GM12878 (cell line): Measurements from ENCODE around the gene CCDC181. TPM values are rescaled to one million over a fixed set of nuclear protein-coding genes. Genes with fewer than 3 reads are reported as not detected.

Source experiments
- ATAC-seq: fragments of 200-7000 bp; cut with Tn5 transposase; 3 replicates; pipeline ENCODE4 v1.9.1; 2020; ENCODE audit warnings: mild to moderate bottlenecking, moderate library complexity
- BruUV-seq: library from RNA; stranded (reverse); fragments of 400-500 nt; replicated peaks from 2 replicates; lab custom pipeline; 2021; lab: Mats Ljungman, UMichigan
- CTCF ChIA-PET: fragments of 300-600 bp; sonication (Branson Sonifier 250); formaldehyde crosslinking; extraction: SDS; loops from one replicate; lab custom pipeline; 2021; ENCODE audit warnings: inconsistent platforms; lab: Yijun Ruan, JAX
- POLR2A ChIA-PET: fragments of 350-600 bp; formaldehyde crosslinking; extraction: SDS; loops from one replicate; lab custom pipeline; 2021; ENCODE audit warnings: inconsistent platforms; lab: Charles Lee
- RAD21 ChIA-PET: fragments of 300-600 bp; sonication (Branson Sonifier 250); formaldehyde crosslinking; loops from one replicate; lab custom pipeline; 2023; ENCODE audit warnings: antibody characterized with exemption; ENCODE audit not compliant: unreplicated experiment; lab: Charles Lee
- SMC1A ChIA-PET: fragments of 300-600 bp; sonication (Branson Sonifier 250); formaldehyde crosslinking; loops from one replicate; lab custom pipeline; 2023; ENCODE audit not compliant: unreplicated experiment, uncharacterized antibody; lab: Charles Lee
- DNase-seq: peaks from one replicate; pipeline ENCODE4 v3.0.0-alpha.2; 2011; ENCODE audit warnings: low read depth, low spot score
- FAIRE-seq: peaks from 3 replicates; lab custom pipeline; 2011; peaks lifted over from hg19 to GRCh38; lab: Jason Lieb, UNC
- H2AFZ ChIP-seq: 2 replicates; pipeline ENCODE4 v1.6.0; 2011; ENCODE audit warnings: low read depth, low read length, control low read depth; ENCODE audit not compliant: control insufficient read depth
- H3K27ac ChIP-seq: 2 replicates; pipeline ENCODE4 v1.5.1; 2011; ENCODE audit warnings: control low read depth; ENCODE audit not compliant: control insufficient read depth, insufficient read depth
- H3K27me3 ChIP-seq, 2 experiments: replicated peaks in 1 of 2; 2 replicates each; pipeline versions ENCODE4 v1.6.0 to v1.6.1; 2011; ENCODE audit warnings: low read length in 1 of 2; ENCODE audit not compliant: control insufficient read depth in 2 of 2, insufficient read depth in 2 of 2
- H3K36me3 ChIP-seq, 2 experiments: 2 replicates each; pipeline ENCODE4 v1.5.1; 2011; ENCODE audit warnings: low read length in 1 of 2; ENCODE audit not compliant: control insufficient read depth in 2 of 2, insufficient read depth in 2 of 2
- H3K4me1 ChIP-seq: 2 replicates; pipeline ENCODE4 v1.6.1; 2011; ENCODE audit warnings: mild to moderate bottlenecking, low read length, moderate library complexity, mixed read lengths; ENCODE audit not compliant: control insufficient read depth, insufficient read depth
- H3K4me2 ChIP-seq: 2 replicates; pipeline ENCODE4 v1.6.0; 2011; ENCODE audit warnings: control low read depth; ENCODE audit not compliant: control insufficient read depth, insufficient read depth
- H3K4me3 ChIP-seq: fragments of 200-600 bp; sonication (generic); 2 replicates; pipeline ENCODE4 v1.5.1; 2016
- H3K79me2 ChIP-seq: 2 replicates; pipeline ENCODE4 v1.6.0; 2011; ENCODE audit warnings: low read length; ENCODE audit not compliant: control insufficient read depth, insufficient read depth
- H3K9ac ChIP-seq: 2 replicates; pipeline ENCODE4 v1.8.0; 2011; ENCODE audit warnings: low read length, control low read depth, mixed read lengths; ENCODE audit not compliant: control insufficient read depth, insufficient read depth
- H3K9me3 ChIP-seq: replicated peaks from 3 replicates; pipeline ENCODE4 v1.5.1; 2011; ENCODE audit warnings: mild to moderate bottlenecking, low read length; ENCODE audit not compliant: control insufficient read depth, insufficient read depth
- H4K20me1 ChIP-seq: 2 replicates; pipeline ENCODE4 v1.6.0; 2011; ENCODE audit not compliant: control insufficient read depth, insufficient read depth
- ATF7 ChIP-seq: fragments of 450-650 bp; IDR thresholded peaks from 2 replicates; pipeline ENCODE4 v1.6.1; 2016; ENCODE audit warnings: low read depth, mild to moderate bottlenecking
- BHLHE40 ChIP-seq, 2 experiments: fragments of 450-650 bp in 1 of 2; IDR thresholded peaks; 2 replicates each; pipeline ENCODE4 v1.6.1; 2011 to 2017; ENCODE audit warnings: low read depth in 2 of 2, borderline replicate concordance in 1 of 2, improper control_type of control experiment in 1 of 2, low read length in 1 of 2, mild to moderate bottlenecking in 1 of 2
- CBX5 ChIP-seq: sonication (generic); IDR thresholded peaks from 2 replicates; pipeline ENCODE4 v1.6.1; 2016; ENCODE audit warnings: low read depth, moderate library complexity, mild to moderate bottlenecking, inconsistent platforms
- CUX1 ChIP-seq: IDR thresholded peaks from 2 replicates; pipeline ENCODE4 v1.6.1; 2012; ENCODE audit warnings: improper control_type of control experiment, low read depth, low read length; ENCODE audit not compliant: insufficient replicate concordance
- ETV6 ChIP-seq, 2 experiments: fragments of 450-650 bp in 1 of 2; IDR thresholded peaks in 1 of 2; conservative IDR thresholded peaks in 1 of 2; 2 replicates each; pipeline ENCODE4 v1.6.1; 2014; ENCODE audit warnings: antibody characterized with exemption in 1 of 2, borderline replicate concordance in 1 of 2, low read depth in 1 of 2, mild to moderate bottlenecking in 1 of 2, moderate library complexity in 1 of 2
- JUND ChIP-seq: IDR thresholded peaks from 2 replicates; pipeline ENCODE4 v1.6.1; 2012; ENCODE audit warnings: low read depth, mild to moderate bottlenecking, low read length, improper control_type of control experiment, moderate library complexity
- MYB ChIP-seq: fragments of 150-350 bp; IDR thresholded peaks from 2 replicates; pipeline ENCODE4 v1.6.1; 2014; ENCODE audit warnings: mild to moderate bottlenecking, low read depth, low read length, borderline replicate concordance
- RAD51 ChIP-seq: fragments of 450-650 bp; IDR thresholded peaks from 2 replicates; pipeline ENCODE4 v1.6.1; 2016; ENCODE audit warnings: moderate library complexity, mild to moderate bottlenecking, inconsistent platforms
- RBBP5 ChIP-seq: fragments of 200-600 bp; sonication (generic); conservative IDR thresholded peaks from 2 replicates; pipeline ENCODE4 v1.6.1; 2016
- SP1 ChIP-seq: IDR thresholded peaks from one replicate; pipeline ENCODE4 v1.6.1; 2011; ENCODE audit warnings: low read depth, low read length
- SREBF2 ChIP-seq: IDR thresholded peaks from 2 replicates; pipeline ENCODE4 v1.6.1; 2012; ENCODE audit warnings: mild to moderate bottlenecking, low read length
- STAT3 ChIP-seq: IDR thresholded peaks from 2 replicates; pipeline ENCODE4 v1.6.1; 2011; ENCODE audit warnings: low read depth, low read length, improper control_type of control experiment
- TARDBP ChIP-seq: IDR thresholded peaks from 2 replicates; pipeline ENCODE4 v1.6.1; 2016; ENCODE audit warnings: borderline replicate concordance
- TCF3 ChIP-seq: IDR thresholded peaks from 2 replicates; pipeline ENCODE4 v1.6.1; 2012; ENCODE audit warnings: low read depth, mild to moderate bottlenecking, low read length, borderline replicate concordance; ENCODE audit not compliant: insufficient read depth
- YBX1 ChIP-seq: fragments of 450-650 bp; IDR thresholded peaks from 2 replicates; pipeline ENCODE4 v1.6.1; 2016; ENCODE audit warnings: antibody characterized with exemption
- WGBS: methylation state at CpG from one replicate; pipeline ENCODE4 v1.1.6; 2016; ENCODE audit warnings: low lambda C conversion rate; ENCODE audit not compliant: insufficient replicate concordance, insufficient coverage; ENCODE audit errors: missing lambda C conversion rate; 5-methylcytosine and 5-hydroxymethylcytosine counted together
- in situ Hi-C: fragments of 300-500 bp; cut with MboI; formaldehyde crosslinking; loops from 9 replicates; pipeline ENCODE4 v1.14.3; 2018; ENCODE audit warnings: mixed read lengths
- intact Hi-C: fragments of 100-400 bp; cut with micrococcal nuclease; formaldehyde crosslinking; loops from one replicate; pipeline ENCODE4 v1.14.2; 2022; ENCODE audit not compliant: unreplicated experiment
- polyA plus RNA-seq, 11 experiments: library from polyadenylated mRNA; depleted of rRNA in 4 of 11; unstranded in 6 of 11; stranded (reverse) in 5 of 11; fragments of >200 nt; fragmentation: Nextera tagmentation in 4 of 11; fragmentation: Illumina TruSeq in 1 of 11; extraction: Ambion mirVana in 4 of 11; extraction: Trizol in 1 of 11; gene quantifications; 1 replicate in 1 of 11; 2 replicates in 10 of 11; pipeline versions ENCODE4 v1.2.1 to v1.2.3, GENCODE V29; 2011 to 2016; ENCODE audit warnings: inconsistent platforms in 2 of 11, missing spikeins in 2 of 11, low read depth in 1 of 11
- total RNA-seq, 4 experiments: library from RNA; depleted of rRNA in 3 of 4; stranded (reverse); fragments of >200 nt in 3 of 4; fragmentation: Illumina TruSeq in 1 of 4; extraction: Trizol in 1 of 4; gene quantifications; 2 replicates each; pipeline versions ENCODE4 v1.2.1 to v1.2.3, GENCODE V29; 2013 to 2021

The CCDC181 gene
- total and polyA plus RNA-seq, 10 of the 15 experiments (the other 5 are each of a cell fraction or from before 2014, with no cell fraction given): not detected

GRCh38 chr1:169363046-169363730 is 64.1 kb downstream of the CCDC181 start (continued):
- TF ChIP-seq CBX5 (no peak), SP1 (peak; percentile 9), ETV6 (conservative IDR thresholded peaks at IDR 0.05 in 1 of 2, IDR thresholded peaks at IDR 0.05 in 1 of 2; ENCODE audit: borderline replicate concordance in 1 of 2, low read depth in 1 of 2) (peak in 1 of 2 experiments; percentile 68; a peak in 1 of 4 replicates), JUND (no peak), TCF3 (no peak), BHLHE40 (IDR thresholded peaks at IDR 0.05; ENCODE audit: borderline replicate concordance in 1 of 2, low read depth in 2 of 2, low read length in 1 of 2) (peak in 1 of 2 experiments; percentile 22; a peak in 1 of 4 replicates)
- TF ChIP-seq, all 136 proteins: peak for 28

GRCh38 chr1:169361281-169361680 is 66.0 kb downstream of the CCDC181 start:
- H3K27ac ChIP-seq: no peak overlapping the region
- no TSS peak for BruUV-seq
- ChIA-PET POLR2A (no interaction called here), RAD21 (interaction anchor here (1.1 kb wide), 1 partner anchor 758 kb away, joined by 3 read pairs; no protein-coding TSS in a partner anchor), SMC1A (interaction anchor here (0.9 to 2.6 kb wide), 4 partner anchors 9 to 758 kb away, joined by 3 to 16 read pairs (median 4); no protein-coding TSS in a partner anchor), CTCF (interaction anchor here (0.6 to 2.2 kb wide), 3 partner anchors 10 to 1328 kb away, joined by 4 to 13 read pairs (median 9); no protein-coding TSS in a partner anchor)
- no peak overlapping the region for H3K4me2 ChIP-seq
- no peak overlapping the region for H3K4me3 ChIP-seq
- H3K79me2 ChIP-seq: no peaks in the 10 kb centered on the region
- no peaks in the 10 kb centered on the region for H4K20me1 ChIP-seq
- intact Hi-C loops (no loop called here), in situ Hi-C loops (no loop called here)
- H3K4me1 ChIP-seq: peaks cover 4% of the 10 kb centered on the region; the same call in 1 of the 2 replicates
- no peaks in the 10 kb centered on the region; the same call in 2 of the 3 replicates for H3K9me3 ChIP-seq
- H3K27me3 ChIP-seq: no peaks in the 10 kb centered on the region
- ATAC-seq (no peak), FAIRE-seq (no peak), DNase-seq (no peak)
- H3K36me3 ChIP-seq: no peaks in the 10 kb centered on the region
- H2AFZ ChIP-seq: no peak overlapping the region
- H3K9ac ChIP-seq: no peak overlapping the region
- 64% methylated on average over 7 of the region's 7 CpGs for WGBS
- TF ChIP-seq RBBP5 (no peak), SREBF2 (no peak), ATF7 (no peak), MYB (no peak), CBX5 (no peak), RAD51 (no peak), YBX1 (no peak), CUX1 (no peak), STAT3 (no peak), TARDBP (no peak)
